H1 (cell line): Measurements from ENCODE around the gene MTFMT. TPM values are rescaled to one million over a fixed set of nuclear protein-coding genes. Genes with fewer than 3 reads are reported as not detected.

Source experiments
- MAFK ChIP-seq: IDR thresholded peaks from 2 replicates; pipeline ENCODE4 v1.6.1; 2012; ENCODE audit warnings: low read depth, mild to moderate bottlenecking, improper control_type of control experiment, low read length
- polyA plus RNA-seq, 7 experiments: library from polyadenylated mRNA; depleted of rRNA in 3 of 7; stranded (reverse) in 5 of 7; unstranded in 2 of 7; fragments of >200 nt in 5 of 7; fragments of 200-250 nt in 2 of 7; gene quantifications; 1 replicate in 5 of 7; 2 replicates in 1 of 7; 4 replicates in 1 of 7; pipeline versions ENCODE4 v1.2.1 to v1.2.3, GENCODE V29; 2011 to 2013; ENCODE audit warnings: missing spikeins in 2 of 7, mixed read lengths in 2 of 7
- total RNA-seq: library from RNA; stranded (reverse); fragmentation: NEBNext Ultra II Directional; extraction: Animal tissue kit (Norgen Biotek cat#: 25700); gene quantifications from 2 replicates; pipeline ENCODE4 v1.2.1, GENCODE V29; 2021

MTFMT gene
- total and polyA plus RNA-seq, 2 of the 8 experiments (the other 6 are each of a cell fraction or from before 2014, with no cell fraction given): 7.7 to 20.8 TPM

DNA sequence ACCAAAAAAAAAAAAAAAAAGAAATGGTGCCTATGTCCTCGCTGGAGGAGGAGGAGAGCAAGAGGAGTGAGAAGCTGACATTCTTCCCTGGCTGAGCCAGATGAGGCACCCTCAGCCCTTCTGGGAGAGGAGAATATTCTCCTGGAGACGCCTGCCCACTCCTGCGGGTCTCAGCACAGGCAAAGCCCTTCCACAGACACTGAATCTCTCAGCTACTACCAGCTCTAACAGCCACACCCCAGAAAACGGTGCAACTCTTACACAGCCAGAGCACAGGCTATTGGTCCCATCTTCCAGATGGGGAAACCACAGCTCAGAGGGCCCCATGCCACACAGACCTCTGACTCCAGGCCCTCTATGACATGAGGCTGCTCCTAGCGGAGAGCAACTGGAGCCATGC, 32.6 kb upstream of the MTFMT start (continued):
- TF ChIP-seq MAFK: no peak
- TF ChIP-seq, all 59 proteins: peak for 0
